Lower leg skin (tissue), 4 donors: ENCODE data around the gene PLA2G2A. TPM values are rescaled to one million over a fixed set of nuclear protein-coding genes. Genes with fewer than 3 reads are reported as not detected.

Experiments
- DNase-seq, 2 donors: peaks; one replicate each; pipeline ENCODE4 v3.0.0-alpha.2; 2019; ENCODE audit warnings: low spot score in 2 of 2
- H3K4me3 ChIP-seq: fragments of 200-600 bp; sonication (generic); 2 replicates; pipeline ENCODE4 v1.5.1; 2017; ENCODE audit warnings: mild to moderate bottlenecking, low read depth; ENCODE audit not compliant: poor library complexity, severe bottlenecking
- POLR2A ChIP-seq, 2 donors: fragments of 450-650 bp; IDR thresholded peaks; one replicate each; pipeline ENCODE4 v1.6.1; 2016 to 2017; ENCODE audit warnings: antibody characterized with exemption in 2 of 2, mild to moderate bottlenecking in 1 of 2, moderate library complexity in 1 of 2
- WGBS, 2 donors: methylation state at CpG; one replicate each; pipeline ENCODE4 v1.1.5; 2018; 5-methylcytosine and 5-hydroxymethylcytosine counted together
- intact Hi-C: fragments of 100-400 bp; cut with DNase I; formaldehyde crosslinking; loops from one replicate; pipeline ENCODE4 v1.15.0; 2023; ENCODE audit warnings: low total_unique reads
- total RNA-seq, 4 donors: library from RNA; depleted of rRNA; stranded (reverse); fragments of >200 nt; gene quantifications; one replicate each; pipeline ENCODE4 v1.1.0, GENCODE V29; 2016
- TF ChIP-seq, protein P1 (sequence below), 3 donors: fragments of 450-650 bp; IDR thresholded peaks; one replicate each; pipeline ENCODE4 v1.5.1; 2016; ENCODE audit warnings: antibody characterized with exemption in 3 of 3, mild to moderate bottlenecking in 3 of 3, moderate library complexity in 2 of 3

PLA2G2A gene
- total RNA-seq, 4 donors from 2014 or later, result 6.0 to 14.0 (median 10.3) TPM

DNA sequence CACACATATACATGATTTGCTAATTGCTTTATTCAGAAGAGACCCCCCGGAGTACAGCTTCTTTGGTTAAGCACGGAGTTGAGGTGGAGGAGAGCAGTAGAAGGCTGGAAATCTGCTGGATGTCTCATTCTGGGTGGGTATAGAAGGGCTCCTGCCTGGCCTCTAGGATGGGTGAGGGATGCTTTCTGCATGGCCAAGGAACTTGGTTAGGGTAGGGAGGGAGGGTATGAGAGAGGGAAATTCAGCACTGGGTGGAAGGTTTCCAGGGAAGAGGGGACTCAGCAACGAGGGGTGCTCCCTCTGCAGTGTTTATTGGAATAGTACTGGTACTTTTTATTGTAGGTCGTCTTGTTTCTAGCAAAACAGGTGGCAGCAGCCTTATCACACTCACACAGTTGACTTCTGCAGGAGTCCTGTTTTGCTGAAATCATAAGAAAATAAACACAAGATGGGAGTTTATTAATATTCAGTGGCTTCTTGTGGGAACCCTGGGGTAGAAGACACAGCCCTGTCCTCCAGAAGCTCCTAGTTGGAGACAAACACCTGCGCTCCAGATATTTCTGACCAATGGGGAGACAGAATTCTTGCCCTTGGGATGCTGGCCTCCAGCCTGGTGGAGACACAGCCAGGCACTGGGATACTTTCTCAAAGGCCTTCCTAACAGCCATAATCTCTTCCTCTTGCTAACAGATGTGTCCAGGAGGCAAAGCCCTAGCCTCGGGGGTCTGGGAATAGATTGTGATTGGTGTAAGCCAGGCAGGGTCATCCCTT is 3.8 kb downstream of the PLA2G2A start:
- DNase-seq, result no peak
- WGBS, 2 donors, result 41 to 54% methylated on average over 6 of the region's 6 CpGs
- TF ChIP-seq POLR2A (IDR thresholded peaks at IDR 0.05), result no peak
- TF ChIP-seq, protein P1, sequence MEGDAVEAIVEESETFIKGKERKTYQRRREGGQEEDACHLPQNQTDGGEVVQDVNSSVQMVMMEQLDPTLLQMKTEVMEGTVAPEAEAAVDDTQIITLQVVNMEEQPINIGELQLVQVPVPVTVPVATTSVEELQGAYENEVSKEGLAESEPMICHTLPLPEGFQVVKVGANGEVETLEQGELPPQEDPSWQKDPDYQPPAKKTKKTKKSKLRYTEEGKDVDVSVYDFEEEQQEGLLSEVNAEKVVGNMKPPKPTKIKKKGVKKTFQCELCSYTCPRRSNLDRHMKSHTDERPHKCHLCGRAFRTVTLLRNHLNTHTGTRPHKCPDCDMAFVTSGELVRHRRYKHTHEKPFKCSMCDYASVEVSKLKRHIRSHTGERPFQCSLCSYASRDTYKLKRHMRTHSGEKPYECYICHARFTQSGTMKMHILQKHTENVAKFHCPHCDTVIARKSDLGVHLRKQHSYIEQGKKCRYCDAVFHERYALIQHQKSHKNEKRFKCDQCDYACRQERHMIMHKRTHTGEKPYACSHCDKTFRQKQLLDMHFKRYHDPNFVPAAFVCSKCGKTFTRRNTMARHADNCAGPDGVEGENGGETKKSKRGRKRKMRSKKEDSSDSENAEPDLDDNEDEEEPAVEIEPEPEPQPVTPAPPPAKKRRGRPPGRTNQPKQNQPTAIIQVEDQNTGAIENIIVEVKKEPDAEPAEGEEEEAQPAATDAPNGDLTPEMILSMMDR (IDR thresholded peaks at IDR 0.05), result no peak
- intact Hi-C loops, result no loop called here
- H3K4me3 ChIP-seq, result no peak overlapping the region

DNA sequence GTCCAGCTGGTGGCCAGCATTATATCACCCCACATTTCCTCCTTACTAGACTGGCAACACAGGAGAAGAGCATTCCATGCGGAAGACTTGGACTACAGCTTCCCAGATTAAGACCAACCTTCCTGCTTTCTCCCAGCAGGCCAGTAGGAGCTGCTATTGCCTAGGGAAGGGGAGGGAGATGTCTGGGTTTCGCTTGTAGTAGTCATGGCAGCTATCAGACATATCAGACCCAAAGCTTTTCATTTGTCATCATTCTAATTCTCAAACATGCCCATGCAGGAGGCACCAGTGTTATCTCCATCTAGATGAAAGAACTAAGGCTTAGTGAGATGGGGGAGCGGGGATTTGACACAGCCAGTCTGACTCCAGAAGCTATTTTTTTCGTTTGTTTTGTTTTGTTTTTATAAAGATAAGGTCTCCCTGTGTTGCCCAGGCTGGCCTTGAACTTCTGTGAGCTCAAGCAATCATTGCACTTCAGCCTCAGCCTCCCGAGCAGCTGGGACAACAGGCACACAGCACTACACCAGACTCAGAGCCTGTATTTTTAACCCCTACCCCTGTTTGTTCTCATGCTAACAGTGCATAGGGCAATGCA is 4.5 kb downstream of the PLA2G2A start:
- DNase-seq, result peak in 1 of 2 donors; percentile 47
- intact Hi-C loops, result no loop called here
- TF ChIP-seq POLR2A (IDR thresholded peaks at IDR 0.05), result no peak
- TF ChIP-seq, protein P1 (IDR thresholded peaks at IDR 0.05), result peak in 1 of 3 donors; percentile 41
- 17% methylated on average over 5 of the region's 5 CpGs for WGBS, 2 donors
- no peak overlapping the region for H3K4me3 ChIP-seq

DNA sequence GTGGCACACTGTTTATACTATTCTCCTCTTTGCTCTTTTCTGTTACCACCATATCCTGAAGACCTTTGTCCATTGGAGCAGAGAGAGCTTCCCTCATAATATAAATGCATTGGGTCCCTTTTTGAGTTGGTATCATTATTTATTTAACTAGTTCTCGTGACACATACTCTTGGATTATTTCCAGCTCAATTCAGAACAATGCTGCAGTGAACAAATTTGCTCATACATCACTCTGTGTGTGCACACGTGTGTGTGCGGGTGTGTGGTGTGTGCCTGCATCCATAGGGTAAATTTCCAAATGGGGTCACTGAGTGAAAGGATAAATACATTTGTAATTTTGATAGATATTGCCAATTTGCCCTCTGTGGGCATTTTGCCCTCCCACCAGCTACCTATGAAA is 5.8 kb downstream of the PLA2G2A start:
- no peak for TF ChIP-seq POLR2A (IDR thresholded peaks at IDR 0.05)
- TF ChIP-seq, protein P1 (IDR thresholded peaks at IDR 0.05), result no peak
- intact Hi-C loops, result loop anchor here (2.0 kb wide), 1 partner anchor 175 kb away; no protein-coding TSS in a partner anchor
- no peak overlapping the region for H3K4me3 ChIP-seq
- no peak for DNase-seq
- 42 to 53% methylated on average over 3 of the region's 3 CpGs for WGBS, 2 donors

DNA sequence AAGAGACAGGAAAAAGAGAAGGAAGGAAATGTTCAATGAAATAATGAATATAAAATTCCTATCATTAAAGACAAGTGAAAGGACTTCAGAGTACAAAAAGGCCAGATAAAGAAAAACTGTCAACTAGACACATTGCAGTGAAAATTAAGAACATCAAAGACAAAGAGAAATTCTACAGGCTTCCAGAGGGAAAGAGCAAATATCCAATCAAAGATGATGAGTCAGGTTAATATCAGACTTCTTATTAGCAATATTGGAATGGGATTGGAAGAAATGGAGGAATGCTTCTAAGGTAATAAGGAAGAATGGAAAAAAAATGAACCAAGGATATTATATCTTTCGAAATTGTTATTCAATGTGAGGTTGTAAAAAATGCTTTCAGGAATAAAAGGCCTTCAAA is 7.8 kb downstream of the PLA2G2A start:
- DNase-seq, result no peak
- WGBS, 2 donors, result 84 to 90% methylated on average over 1 of the region's 1 CpG
- TF ChIP-seq, protein P1 (IDR thresholded peaks at IDR 0.05), result no peak
- no peak for TF ChIP-seq POLR2A (IDR thresholded peaks at IDR 0.05)
- intact Hi-C loops, result loop anchor here (2.0 kb wide), 1 partner anchor 177 kb away; no protein-coding TSS in a partner anchor
- H3K4me3 ChIP-seq, result no peak overlapping the region

DNA sequence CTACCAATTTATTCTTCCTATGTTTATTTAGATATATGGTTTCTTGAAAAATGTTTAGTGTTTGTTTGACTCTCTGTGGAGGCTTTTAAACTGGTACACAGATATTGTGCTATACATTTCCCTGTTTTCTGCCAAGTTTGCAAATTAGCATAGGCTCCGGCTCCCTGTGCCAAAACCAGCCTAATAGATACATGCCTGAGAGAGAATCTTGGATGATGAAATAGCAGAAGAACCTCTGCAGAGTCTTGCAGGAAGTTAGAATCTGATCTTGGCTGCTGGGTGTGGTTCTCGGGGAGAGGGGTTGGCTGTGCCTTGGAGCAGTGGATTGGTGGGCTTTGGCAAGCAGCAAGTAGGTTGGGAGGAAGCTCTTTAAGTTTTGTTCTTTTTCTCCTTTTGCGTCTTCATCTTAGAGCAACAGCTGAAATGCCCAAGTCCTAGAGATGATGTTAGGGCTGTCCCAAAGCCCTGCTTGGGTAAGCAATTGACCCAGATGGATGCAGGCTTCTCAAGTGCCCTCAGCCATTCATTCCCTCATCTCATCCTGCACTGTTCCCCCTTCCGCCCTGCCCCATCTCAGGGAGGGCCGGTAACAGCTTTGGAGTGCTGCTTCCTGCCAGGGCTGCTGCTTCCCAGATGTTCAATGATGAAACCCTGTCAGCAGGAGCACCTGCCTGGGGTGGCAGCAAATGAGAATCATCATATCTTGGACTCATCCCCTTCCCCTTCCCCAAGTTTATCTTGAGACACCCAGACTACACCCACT is 9.3 kb downstream of the PLA2G2A start:
- WGBS, 2 donors, result 25 to 34% methylated on average over 5 of the region's 5 CpGs
- intact Hi-C loops, result no loop called here
- DNase-seq, result no peak
- H3K4me3 ChIP-seq, result no peak overlapping the region
- no peak for TF ChIP-seq POLR2A (IDR thresholded peaks at IDR 0.05)

DNA sequence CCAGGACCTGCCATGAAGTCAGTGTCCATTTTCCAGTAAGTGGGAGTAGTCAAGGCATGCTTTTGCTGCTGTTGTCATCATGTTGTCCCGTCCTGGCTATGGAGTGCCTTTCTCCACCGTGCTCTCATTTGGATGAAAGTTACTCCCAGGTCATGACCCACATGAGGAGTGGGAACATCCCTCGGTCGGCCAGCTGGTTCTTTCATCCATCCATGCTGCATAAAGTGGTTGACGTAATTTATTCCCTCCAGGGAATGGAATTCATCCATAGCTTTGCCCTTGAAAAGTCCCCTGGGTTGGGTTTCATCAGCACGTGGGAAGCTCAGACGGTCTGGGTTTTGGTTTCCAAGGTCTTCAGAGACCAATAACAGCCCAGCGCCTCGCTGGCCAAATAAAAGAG is 11.6 kb downstream of the PLA2G2A start:
- no peak for DNase-seq
- no peak for TF ChIP-seq POLR2A (IDR thresholded peaks at IDR 0.05)
- TF ChIP-seq, protein P1 (IDR thresholded peaks at IDR 0.05), result no peak
- intact Hi-C loops, result no loop called here
- no peak overlapping the region for H3K4me3 ChIP-seq
- 59 to 71% methylated on average over 9 of the region's 9 CpGs for WGBS, 2 donors
